ENCODE results near the gene KRTAP4-16.
"Not testable (repeated sequence)": the region's sequence is repeated elsewhere in the genome, so short reads cannot be mapped to it uniquely, and the experiment has no call there.

Gene KRTAP4-16

GRCh38 chr17:41101586-41102259 is at the start of gene KRTAP4-16:
TSS of gene KRTAP4-16 (minus strand) at chr17:41102209. CDS start at chr17:41102209, 0 bp downstream.
- DNase-seq, result no peak

DNA sequence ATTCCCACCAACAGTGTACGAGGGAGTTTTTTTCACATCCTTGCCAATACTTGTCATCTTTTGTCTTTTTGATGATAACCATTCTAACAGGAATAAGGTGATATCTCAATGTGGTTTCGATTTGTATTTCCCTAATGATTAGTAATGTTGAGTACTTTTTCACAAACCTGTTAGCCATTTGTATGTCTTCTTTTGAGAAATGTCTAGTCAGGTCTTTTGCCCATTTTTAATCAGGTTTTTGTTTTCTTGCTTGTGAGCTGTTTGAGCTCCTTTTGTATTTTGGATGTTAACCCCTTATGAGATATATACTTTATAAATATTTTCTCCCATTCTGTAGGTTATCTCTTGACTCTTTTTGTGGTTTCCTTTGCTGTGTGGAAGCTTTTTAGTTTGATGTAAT is 49.5 kb upstream of the KRTAP4-16 start:
- no peak for DNase-seq

GRCh38 chr17:41150026-41150425 is 48.0 kb upstream of the KRTAP4-16 start:
- no peak for DNase-seq

DNA sequence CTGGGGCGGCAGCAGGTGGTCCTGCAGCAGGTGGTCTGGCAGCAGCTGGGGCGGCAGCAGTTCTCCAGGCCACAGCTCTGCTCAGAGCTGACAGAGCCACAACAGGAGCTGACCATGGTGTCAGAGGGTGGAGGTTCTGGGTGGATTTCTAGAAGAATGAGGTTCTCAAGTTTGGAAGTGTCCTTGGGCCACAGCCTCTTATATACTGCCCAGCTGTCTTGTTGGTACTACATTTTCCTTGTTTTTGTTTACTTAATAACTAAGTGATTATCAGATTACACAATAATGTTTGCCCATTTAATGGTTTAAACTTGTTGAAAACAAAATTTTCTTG is 47.6 kb upstream of the KRTAP4-16 start, which contains the start of gene KRTAP4-5:
TSS of gene KRTAP4-5 (minus strand) at position 174 of the 334 bp plus-strand sequence. CDS start at position 116, 58 bp downstream.
- DNase-seq, result no peak

DNA sequence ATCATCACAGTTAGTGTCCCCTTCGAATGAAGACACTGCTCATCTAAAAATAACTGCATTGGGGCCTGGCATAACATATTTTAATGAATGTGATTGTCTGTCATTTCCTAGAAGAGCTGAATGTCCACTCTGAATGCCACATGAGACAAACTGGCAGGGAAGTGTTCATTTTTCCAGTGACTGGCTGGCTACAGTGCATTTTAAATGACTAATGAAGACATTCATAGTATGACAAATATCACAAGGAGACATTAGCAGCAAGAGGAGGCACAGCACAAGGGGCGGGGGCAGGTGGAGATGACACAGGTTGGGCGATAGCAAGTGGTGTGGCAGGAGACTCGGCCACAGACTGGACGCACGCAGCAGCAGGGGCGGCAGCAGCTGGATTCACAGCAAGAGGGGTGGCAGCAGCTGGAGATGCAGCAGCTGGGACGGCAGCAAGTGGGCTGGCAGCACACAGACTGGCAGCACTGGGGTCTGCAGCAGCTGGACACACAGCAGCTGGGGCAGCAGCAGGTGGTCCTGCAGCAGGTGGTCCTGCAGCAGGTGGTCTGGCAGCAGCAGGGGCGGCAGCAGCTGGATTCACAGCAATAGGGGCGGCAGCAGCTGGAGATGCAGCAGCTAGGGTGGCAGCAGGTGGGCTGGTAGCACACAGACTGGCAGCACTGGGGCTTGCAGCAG is 47.1 kb upstream of the KRTAP4-16 start:
- DNase-seq, result not testable (repeated sequence)

GRCh38 chr17:41147531-41148204 is 45.7 kb upstream of the KRTAP4-16 start:
- no peak for DNase-seq

GRCh38 chr17:41145261-41145660 is 43.3 kb upstream of the KRTAP4-16 start:
- DNase-seq, result no peak

DNA sequence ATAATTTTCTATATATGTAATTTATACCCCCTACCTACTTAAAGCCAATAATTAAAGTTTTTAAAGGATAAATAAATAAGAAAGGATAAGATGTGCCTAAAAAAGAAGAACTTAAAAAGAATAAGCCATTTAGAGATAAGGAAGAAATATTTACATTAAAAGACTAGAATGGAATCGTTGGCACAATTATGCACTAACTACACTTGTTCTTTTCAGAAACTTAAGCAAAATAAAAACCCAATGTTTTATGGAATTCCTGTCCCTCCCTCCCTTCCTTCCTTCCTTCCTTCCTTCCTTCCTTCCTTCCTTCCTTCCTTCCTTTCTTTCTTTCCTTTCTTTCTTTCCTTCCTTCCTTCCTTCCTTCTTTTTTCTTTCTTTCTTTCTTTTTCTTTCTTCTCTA is 42.8 kb upstream of the KRTAP4-16 start:
- no peak for DNase-seq

- no peak for DNase-seq
These were observed 39.4 kb upstream of the KRTAP4-16 start for GRCh38 chr17:41141361-41141760.

- no peak for DNase-seq
These were observed 38.5 kb upstream of the KRTAP4-16 start, which contains the start of gene KRTAP4-6 for GRCh38 chr17:41140360-41141131. TSS of gene KRTAP4-6 (minus strand) at chr17:41140544. CDS start at chr17:41140487, 57 bp downstream.

DNA sequence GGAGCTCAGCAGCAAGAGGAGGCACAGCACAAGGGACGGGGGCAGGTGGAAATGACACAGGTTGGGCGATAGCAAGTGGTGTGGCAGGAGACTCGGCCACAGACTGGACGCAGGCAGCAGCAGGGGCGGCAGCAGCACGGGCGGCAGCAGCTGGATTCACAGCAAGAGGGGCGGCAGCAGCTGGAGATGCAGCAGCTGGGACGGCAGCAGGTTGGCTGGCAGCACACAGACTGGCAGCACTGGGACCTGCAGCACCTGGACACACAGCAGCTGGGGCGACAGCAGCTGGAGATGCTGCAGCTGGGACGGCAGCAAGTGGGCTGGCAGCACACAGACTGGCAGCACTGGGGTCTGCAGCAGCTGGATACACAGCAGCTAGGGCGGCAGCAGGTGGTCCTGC is 37.9 kb upstream of the KRTAP4-16 start:
- DNase-seq, result not testable (repeated sequence)

DNA sequence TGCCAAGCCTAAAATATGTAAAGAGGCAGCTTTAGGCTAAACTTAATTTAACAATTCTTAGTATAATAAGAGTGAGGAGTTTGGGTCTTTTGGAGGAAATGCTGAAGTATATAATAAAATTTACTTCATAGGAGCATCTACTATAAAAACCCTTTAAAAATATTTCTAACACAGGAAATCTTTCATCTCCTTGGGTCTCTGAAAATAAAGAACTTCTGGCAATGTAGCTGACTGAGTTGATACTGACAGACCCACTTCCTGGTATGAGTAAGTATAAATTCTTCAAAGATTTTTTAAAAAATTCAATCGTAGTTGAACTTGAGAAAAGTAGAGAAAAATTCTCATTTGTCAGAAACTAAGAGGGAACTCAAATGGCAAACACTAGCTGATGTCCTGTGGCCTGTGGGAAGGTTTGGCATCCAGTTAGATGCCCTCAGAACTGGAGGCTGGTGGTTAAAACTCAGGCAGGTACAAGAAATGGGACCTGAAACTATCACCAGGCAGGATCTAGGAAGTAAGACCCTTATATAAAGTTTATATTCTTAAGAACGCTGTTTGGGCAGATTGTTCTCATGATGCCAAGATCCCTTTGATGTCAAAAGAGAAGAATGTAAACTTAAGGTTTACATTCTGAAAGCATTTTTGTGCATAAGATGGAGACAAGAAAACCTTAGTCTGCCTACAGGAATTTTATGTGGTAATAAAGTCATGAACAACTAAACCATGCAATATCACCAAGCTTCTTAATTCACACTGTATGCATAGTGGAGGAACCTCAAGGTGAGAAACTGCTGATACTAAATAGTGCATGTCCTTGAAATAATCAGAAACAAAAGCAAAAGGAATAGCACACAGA is 32.1 kb upstream of the KRTAP4-16 start:
- DNase-seq, result no peak

GRCh38 chr17:41131979-41132378 is 30.0 kb upstream of the KRTAP4-16 start:
- DNase-seq, result no peak

DNA sequence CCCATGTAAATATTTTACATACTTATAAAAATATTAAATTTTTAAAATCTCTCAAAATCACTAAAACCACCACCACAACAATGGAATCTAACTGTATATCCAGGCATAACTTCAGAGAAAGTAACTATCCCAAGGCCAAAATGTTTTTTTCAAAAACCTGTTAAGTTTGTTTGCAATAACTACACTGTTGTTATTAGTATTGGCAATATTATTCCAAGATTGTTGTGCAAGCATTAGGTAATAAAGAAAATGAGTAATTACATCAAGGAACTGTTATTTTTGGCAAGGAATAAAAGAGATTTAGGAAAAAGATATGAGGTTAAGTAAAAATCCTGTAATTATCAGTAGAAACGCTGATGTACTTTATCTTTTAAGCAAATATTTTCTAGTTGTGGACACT is 25.4 kb upstream of the KRTAP4-16 start:
- DNase-seq, result no peak

DNA sequence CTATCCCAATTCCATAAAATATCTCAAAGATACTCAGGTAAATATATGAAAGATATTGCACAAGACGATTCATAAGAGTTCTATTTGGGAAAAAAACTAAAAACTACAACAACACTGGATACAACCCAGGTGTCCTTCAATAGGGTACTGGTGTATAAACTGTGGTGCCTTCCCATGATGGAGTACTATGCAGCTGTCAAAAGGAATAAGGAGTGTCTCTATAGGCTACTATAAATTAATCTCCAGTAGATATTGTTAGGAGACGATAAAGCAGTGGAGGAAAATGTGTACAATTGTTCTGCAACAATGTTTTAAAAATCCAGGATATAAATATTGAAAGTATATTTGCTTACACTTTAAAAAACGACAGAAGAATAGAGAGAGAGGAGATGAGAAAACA is 24.4 kb upstream of the KRTAP4-16 start:
- no peak for DNase-seq

DNA sequence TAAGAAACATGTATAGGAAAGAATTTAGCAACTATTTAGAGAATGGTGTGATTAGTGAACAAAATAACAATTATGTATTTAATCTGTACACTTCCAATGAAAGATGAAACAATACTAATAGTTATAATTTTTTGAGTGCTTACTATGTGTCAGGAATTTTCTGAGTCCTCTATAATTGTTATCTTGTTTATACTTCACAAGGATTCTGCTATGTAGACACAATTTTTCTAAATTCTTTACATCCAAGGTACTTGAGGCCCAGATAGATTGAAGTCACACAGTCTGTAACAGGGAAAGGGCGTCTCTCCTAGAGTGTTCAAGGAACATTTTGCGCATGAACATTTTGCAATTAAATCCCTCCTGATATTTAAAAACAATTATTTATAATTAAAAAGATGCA is 23.1 kb upstream of the KRTAP4-16 start:
- DNase-seq, result no peak

DNA sequence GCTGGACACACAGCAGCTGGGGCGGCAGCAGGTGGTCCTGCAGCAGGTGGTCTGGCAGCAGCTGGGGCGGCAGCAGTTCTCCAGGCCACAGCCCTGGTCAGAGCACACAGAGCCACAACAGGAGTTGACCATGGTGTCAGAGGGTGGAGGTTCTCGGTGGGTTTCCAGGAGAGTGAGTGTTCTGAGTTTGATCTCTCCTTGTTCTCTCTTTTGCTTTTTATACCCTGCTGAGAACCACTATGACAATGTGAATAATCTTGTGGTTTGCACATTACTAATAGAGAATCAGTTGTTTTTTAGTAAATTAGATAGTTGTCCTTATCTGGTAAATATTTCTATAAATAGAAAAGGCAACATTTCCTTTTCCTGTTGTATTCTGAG is 22.0 kb upstream of the KRTAP4-16 start, which contains the start of gene KRTAP4-12:
TSS of gene KRTAP4-12 (minus strand) at position 192 of the 381 bp plus-strand sequence. CDS start at position 132, 60 bp downstream.
- not testable (repeated sequence) for DNase-seq

- not testable (repeated sequence) for DNase-seq
These were observed 21.4 kb upstream of the KRTAP4-16 start for GRCh38 chr17:41123292-41123990.

GRCh38 chr17:41121742-41122141 is 19.7 kb upstream of the KRTAP4-16 start:
- DNase-seq, result no peak

Data from anterior cingulate cortex (tissue), 58 donors.